B cell (primary cell): ENCODE results near the gene DPP10. TPM values are rescaled to one million over a fixed set of nuclear protein-coding genes. Genes with fewer than 3 reads are reported as not detected.

ENCODE experiments used
- ATAC-seq: fragments of 200-7000 bp; cut with Tn5 transposase; one replicate; pipeline ENCODE4 v1.10.0; 2021; ENCODE audit warnings: low read depth, mild to moderate bottlenecking, moderate number of reproducible peaks, moderate library complexity
- CTCF ChIA-PET: fragments of 350-600 bp; sonication (Branson Sonifier 250); formaldehyde crosslinking; loops from one replicate; lab custom pipeline; 2021; ENCODE audit warnings: antibody characterized with exemption, inconsistent platforms; lab: Charles Lee
- POLR2A ChIA-PET: fragments of 350-600 bp; sonication (Branson Sonifier 250); formaldehyde crosslinking; loops from one replicate; lab custom pipeline; 2021; ENCODE audit warnings: antibody characterized with exemption; lab: Charles Lee
- DNase-seq: peaks from one replicate; pipeline ENCODE4 v3.0.0; 2013
- H2AFZ ChIP-seq: 2 replicates; pipeline ENCODE4 v1.6.1; 2012; ENCODE audit warnings: mild to moderate bottlenecking, low read depth, low read length; ENCODE audit not compliant: insufficient read depth, poor library complexity, severe bottlenecking
- H3K27ac ChIP-seq, 2 donors: 1 replicate in 1 of 2; 2 replicates in 1 of 2; pipeline ENCODE4 v1.5.1; 2012 to 2013; ENCODE audit warnings: low read length in 2 of 2, mild to moderate bottlenecking in 2 of 2, moderate library complexity in 1 of 2
- H3K27me3 ChIP-seq, 4 experiments: fragments of 200-600 bp in 1 of 4; sonication (generic) in 1 of 4; replicated peaks in 1 of 4; 1 replicate in 2 of 4; 2 replicates in 2 of 4; pipeline versions ENCODE4 v1.6.1 to v1.7.0; 2013 to 2016; ENCODE audit warnings: low read length in 3 of 4, mild to moderate bottlenecking in 2 of 4, mixed read lengths in 1 of 4, moderate library complexity in 1 of 4; ENCODE audit not compliant: insufficient read depth in 4 of 4, control insufficient read depth in 3 of 4; ENCODE audit errors: control extremely low read depth in 1 of 4
- H3K36me3 ChIP-seq, 2 experiments: replicated peaks in 1 of 2; 1 replicate in 1 of 2; 2 replicates in 1 of 2; pipeline versions ENCODE4 v1.6.1 to v1.7.1; 2013; ENCODE audit warnings: low read length in 1 of 2; ENCODE audit not compliant: insufficient read depth in 2 of 2, control insufficient read depth in 1 of 2; ENCODE audit errors: control extremely low read depth in 1 of 2, extremely low read depth in 1 of 2
- H3K4me1 ChIP-seq, 2 donors: fragments of 200-600 bp in 1 of 2; sonication (generic) in 1 of 2; 1 replicate in 1 of 2; 2 replicates in 1 of 2; pipeline versions ENCODE4 v1.5.1 to v1.6.1; 2013 to 2017; ENCODE audit warnings: low read length in 2 of 2; ENCODE audit not compliant: control insufficient read depth in 2 of 2, insufficient read depth in 2 of 2
- H3K4me2 ChIP-seq: replicated peaks from 2 replicates; pipeline ENCODE3; 2012; ENCODE audit warnings: mild to moderate bottlenecking, low read depth, low read length; ENCODE audit not compliant: poor library complexity, severe bottlenecking
- H3K4me3 ChIP-seq, 5 experiments: fragments of 200-600 bp in 1 of 5; sonication (generic) in 1 of 5; 1 replicate in 3 of 5; 2 replicates in 2 of 5; pipeline versions ENCODE4 v1.5.1 to v1.7.0; 2011 to 2016; ENCODE audit warnings: low read length in 4 of 5, mild to moderate bottlenecking in 4 of 5, low read depth in 2 of 5, control low read depth in 1 of 5, moderate library complexity in 1 of 5; ENCODE audit not compliant: insufficient read depth in 1 of 5; ENCODE audit errors: control extremely low read depth in 1 of 5, extremely low read depth in 1 of 5
- H3K79me2 ChIP-seq: fragments of 200-600 bp; sonication (generic); one replicate; pipeline ENCODE4 v1.6.0; 2016; ENCODE audit warnings: low read length; ENCODE audit not compliant: control insufficient read depth, insufficient read depth
- H3K9ac ChIP-seq: fragments of 200-600 bp; sonication (generic); 2 replicates; pipeline ENCODE4 v1.6.1; 2017; ENCODE audit warnings: mild to moderate bottlenecking, low read length, moderate library complexity
- H3K9me3 ChIP-seq, 3 donors: one replicate each; pipeline versions ENCODE4 v1.6.1 to v1.7.1; 2013; ENCODE audit warnings: low read length in 2 of 3; ENCODE audit not compliant: control insufficient read depth in 2 of 3, insufficient read depth in 1 of 3; ENCODE audit errors: control extremely low read depth in 1 of 3
- H4K20me1 ChIP-seq: 2 replicates; pipeline ENCODE4 v1.6.0; 2012; ENCODE audit warnings: mild to moderate bottlenecking, low read length; ENCODE audit not compliant: insufficient read depth, control insufficient read depth, poor library complexity, severe bottlenecking
- H3K27ac Mint-ChIP-seq: one replicate; pipeline ENCODE4 v1.8.0; 2021; ENCODE audit warnings: mixed read lengths
- H3K27me3 Mint-ChIP-seq: one replicate; pipeline ENCODE4 v1.8.0; 2021; ENCODE audit warnings: mixed read lengths
- H3K4me1 Mint-ChIP-seq: one replicate; pipeline ENCODE4 v1.8.0; 2021; ENCODE audit warnings: mixed read lengths
- H3K4me3 Mint-ChIP-seq: one replicate; pipeline ENCODE4 v1.8.0; 2021; ENCODE audit warnings: mixed read lengths
- H3K9me3 Mint-ChIP-seq: one replicate; pipeline ENCODE4 v1.8.0; 2022; ENCODE audit warnings: mixed read lengths; ENCODE audit not compliant: insufficient read depth
- CTCF ChIP-seq: fragments of 200-600 bp; IDR thresholded peaks from one replicate; pipeline ENCODE4 v1.8.0; 2022; ENCODE audit warnings: antibody characterized with exemption, mild to moderate bottlenecking
- EZH2 ChIP-seq: IDR thresholded peaks from 2 replicates; pipeline ENCODE4 v1.6.1; 2012; ENCODE audit warnings: borderline replicate concordance, low read depth, mild to moderate bottlenecking, moderate library complexity, low read length; ENCODE audit not compliant: insufficient read depth, poor library complexity, severe bottlenecking
- WGBS: methylation state at CpG from one replicate; pipeline ENCODE4 v1.1.5; 2013; ENCODE audit warnings: missing lambda C conversion rate; ENCODE audit not compliant: insufficient coverage; 5-methylcytosine and 5-hydroxymethylcytosine counted together
- intact Hi-C: fragments of 100-400 bp; cut with micrococcal nuclease; formaldehyde crosslinking; loops from one replicate; pipeline ENCODE4 v1.10.0; 2022
- polyA plus RNA-seq: library from polyadenylated mRNA; depleted of rRNA; stranded (reverse); fragments of >200 nt; gene quantifications from 2 replicates; pipeline ENCODE4 v1.2.3, GENCODE V29; 2012
- total RNA-seq, 2 donors: library from RNA; stranded (reverse); fragments of 120-200 nt in 1 of 2; gene quantifications; 1 replicate in 1 of 2; 2 replicates in 1 of 2; pipeline versions ENCODE4 v1.2.3 to v1.2.4, GENCODE V29; 2013 to 2022

The DPP10 gene
- total and polyA plus RNA-seq, 2 donors (not counting 1 experiment from before 2014, with no cell fraction given) = not detected

GRCh38 chr2:115484983-115485382 is 1042.5 kb downstream of the DPP10 start:
- Mint-ChIP-seq H3K27me3 (no peaks in the 10 kb centered on the region), H3K4me3 (no peak overlapping the region), H3K9me3 (peaks cover 3% of the 10 kb centered on the region), H3K4me1 (no peaks in the 10 kb centered on the region), H3K27ac (no peak overlapping the region)
- TF ChIP-seq CTCF (no peak), EZH2 (no peak)
- Histone ChIP-seq H3K4me3 (no peak overlapping the region), H4K20me1 (no peaks in the 10 kb centered on the region), H3K36me3 (no peaks in the 10 kb centered on the region), H3K4me1 (no peaks in the 10 kb centered on the region), H3K27ac (no peak overlapping the region), H3K27me3 (no peaks in the 10 kb centered on the region), H3K9ac (no peak overlapping the region), H3K9me3 (no peaks in the 10 kb centered on the region), H3K4me2 (no peak overlapping the region), H2AFZ (no peak overlapping the region), H3K79me2 (no peaks in the 10 kb centered on the region)
- ChIA-PET CTCF (no interaction called here), POLR2A (no interaction called here)
- intact Hi-C loops = no loop called here
- ATAC-seq (no peak), DNase-seq (no peak)
- WGBS = no CpG with 5 or more reads among the region's 4 CpGs

GRCh38 chr2:115491186-115491793 is 1048.8 kb downstream of the DPP10 start:
- no peaks in the 10 kb centered on the region for H3K27me3 Mint-ChIP-seq
- intact Hi-C loops = no loop called here
- no peak for TF ChIP-seq CTCF
- no peak for TF ChIP-seq EZH2
- ATAC-seq = no peak
- Histone ChIP-seq H3K4me1 (no peaks in the 10 kb centered on the region), H3K9ac (no peak overlapping the region), H2AFZ (no peak overlapping the region), H4K20me1 (no peaks in the 10 kb centered on the region), H3K36me3 (no peaks in the 10 kb centered on the region), H3K79me2 (no peaks in the 10 kb centered on the region), H3K27ac (no peak overlapping the region), H3K4me3 (no peak overlapping the region), H3K4me2 (no peak overlapping the region), H3K27me3 (no peaks in the 10 kb centered on the region), H3K9me3 (no peaks in the 10 kb centered on the region)
- no peak for DNase-seq
- no peak overlapping the region for H3K4me3 Mint-ChIP-seq
- H3K4me1 Mint-ChIP-seq = no peaks in the 10 kb centered on the region
- no peak overlapping the region for H3K27ac Mint-ChIP-seq
- ChIA-PET CTCF (no interaction called here), POLR2A (no interaction called here)
- WGBS = 77% methylated on average over 4 of the region's 4 CpGs
- peaks cover 3% of the 10 kb centered on the region for H3K9me3 Mint-ChIP-seq
